GM23248 (cell line): Measurements from ENCODE around the gene AICDA. TPM values are rescaled to one million over a fixed set of nuclear protein-coding genes. Genes with fewer than 3 reads are reported as not detected.
A peak's percentile ranks its signal among the peaks of the same experiment; 100 is the strongest.
"Not testable (repeated sequence)": the region's sequence is repeated elsewhere in the genome, so short reads cannot be mapped to it uniquely, and the experiment has no call there.

Experiments used
- DNase-seq: peaks from one replicate; pipeline ENCODE4 v3.0.0-alpha.2; 2015
- H2AFZ ChIP-seq: fragments of 200-600 bp; sonication (generic); 2 replicates; pipeline ENCODE4 v1.6.1; 2016; ENCODE audit warnings: antibody characterized with exemption
- H3F3A ChIP-seq: fragments of 200-600 bp; sonication (generic); 2 replicates; pipeline ENCODE4 v1.6.1; 2016; ENCODE audit warnings: mild to moderate bottlenecking, antibody characterized with exemption, mixed run types; ENCODE audit not compliant: insufficient read depth
- H3K27ac ChIP-seq: fragments of 200-600 bp; sonication (generic); 2 replicates; pipeline ENCODE4 v1.5.1; 2016; ENCODE audit warnings: mild to moderate bottlenecking
- H3K27me3 ChIP-seq: fragments of 200-600 bp; sonication (generic); replicated peaks from 2 replicates; pipeline ENCODE4 v1.6.1; 2016; ENCODE audit warnings: mild to moderate bottlenecking; ENCODE audit not compliant: insufficient read depth
- H3K36me3 ChIP-seq: fragments of 200-600 bp; sonication (generic); 2 replicates; pipeline ENCODE4 v1.6.1; 2016; ENCODE audit warnings: low read depth, mild to moderate bottlenecking
- H3K4me1 ChIP-seq: fragments of 200-600 bp; sonication (generic); 2 replicates; pipeline ENCODE4 v1.6.1; 2016; ENCODE audit warnings: mild to moderate bottlenecking; ENCODE audit not compliant: insufficient read depth
- H3K4me2 ChIP-seq: fragments of 200-600 bp; sonication (generic); one replicate; pipeline ENCODE4 v1.6.1; 2016; ENCODE audit warnings: mild to moderate bottlenecking; ENCODE audit not compliant: unreplicated experiment
- H3K4me3 ChIP-seq: fragments of 200-600 bp; sonication (generic); 2 replicates; pipeline ENCODE4 v1.5.1; 2016; ENCODE audit warnings: mild to moderate bottlenecking
- H3K79me2 ChIP-seq: fragments of 200-600 bp; sonication (generic); 2 replicates; pipeline ENCODE4 v1.6.1; 2016; ENCODE audit warnings: mild to moderate bottlenecking; ENCODE audit not compliant: insufficient read depth
- H3K9ac ChIP-seq: fragments of 200-600 bp; sonication (generic); 2 replicates; pipeline ENCODE4 v1.6.1; 2016; ENCODE audit warnings: mild to moderate bottlenecking
- H3K9me2 ChIP-seq: fragments of 200-600 bp; sonication (generic); 2 replicates; pipeline ENCODE4 v1.6.1; 2016; ENCODE audit warnings: mixed run types, mild to moderate bottlenecking, moderate library complexity; ENCODE audit not compliant: insufficient read depth
- H3K9me3 ChIP-seq: fragments of 200-600 bp; sonication (generic); one replicate; pipeline ENCODE4 v1.6.1; 2017; ENCODE audit warnings: low read depth
- H4K20me1 ChIP-seq: fragments of 200-600 bp; sonication (generic); 2 replicates; pipeline ENCODE4 v1.6.0; 2016; ENCODE audit not compliant: insufficient read depth
- EZH2 ChIP-seq: fragments of 200-600 bp; sonication (generic); IDR thresholded peaks from 2 replicates; pipeline ENCODE4 v1.6.1; 2018; ENCODE audit warnings: antibody characterized with exemption, mild to moderate bottlenecking; ENCODE audit not compliant: insufficient read depth, poor library complexity, severe bottlenecking
- EZH2phosphoT487 ChIP-seq: fragments of 200-600 bp; sonication (generic); IDR thresholded peaks from 2 replicates; pipeline ENCODE4 v1.6.1; 2018; ENCODE audit warnings: antibody characterized with exemption, moderate library complexity, mild to moderate bottlenecking, low read depth; ENCODE audit not compliant: insufficient read depth
- WGBS, 2 experiments: methylation state at CpG; one replicate each; pipeline ENCODE4 v1.1.6; 2015 to 2017; ENCODE audit warnings: low lambda C conversion rate in 2 of 2, low coverage in 1 of 2; ENCODE audit errors: missing lambda C conversion rate in 2 of 2; 5-methylcytosine and 5-hydroxymethylcytosine counted together
- in situ Hi-C: fragments of 300-500 bp; cut with MboI; formaldehyde crosslinking; loops from 2 replicates; pipeline ENCODE4 v1.15.0; 2020
- polyA plus RNA-seq: library from polyadenylated mRNA; unstranded; fragments of >200 nt; fragmentation: Nextera tagmentation; extraction: Ambion mirVana; gene quantifications from 2 replicates; pipeline ENCODE4 v1.2.1, GENCODE V29; 2016
- total RNA-seq: library from RNA; depleted of rRNA; stranded (reverse); fragments of >200 nt; shearing (Covaris generic); gene quantifications from 2 replicates; pipeline ENCODE4 v1.2.3, GENCODE V29; 2014

Gene AICDA
- total and polyA plus RNA-seq, 2 experiments from 2014 or later = not detected

DNA sequence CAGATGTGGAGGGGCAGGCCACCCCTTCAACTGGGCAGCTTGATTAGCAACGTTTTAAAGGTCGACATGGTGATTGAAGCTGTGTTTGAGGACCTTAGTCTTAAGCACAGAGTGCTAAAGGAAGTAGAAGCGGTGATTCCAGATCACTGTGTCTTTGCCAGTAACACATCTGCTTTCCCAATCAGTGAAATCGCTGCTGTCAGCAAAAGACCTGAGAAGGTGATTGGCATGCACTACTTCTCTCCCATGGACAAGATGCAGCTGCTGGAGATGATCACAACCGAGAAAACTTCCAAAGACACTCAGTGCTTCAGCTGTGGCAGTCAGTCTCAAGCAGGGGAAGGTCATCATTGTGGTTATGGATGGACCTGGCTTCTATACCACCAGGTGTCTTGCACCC is 23.9 kb upstream of the AICDA start:
- in situ Hi-C loops = no loop called here
- Histone ChIP-seq H4K20me1 (no peaks in the 10 kb centered on the region), H3K79me2 (no peaks in the 10 kb centered on the region), H3K27ac (no peak overlapping the region), H3K4me1 (no peaks in the 10 kb centered on the region), H3K36me3 (no peaks in the 10 kb centered on the region), H3K9me2 (no peaks in the 10 kb centered on the region), H3K27me3 (no peaks in the 10 kb centered on the region), H3K4me2 (no peak overlapping the region), H3K9ac (no peak overlapping the region), H3F3A (no peaks in the 10 kb centered on the region), H3K9me3 (no peaks in the 10 kb centered on the region), H3K4me3 (no peak overlapping the region), H2AFZ (no peak overlapping the region)
- 35 to 41% methylated on average over 5 of the region's 5 CpGs for WGBS, 2 experiments
- TF ChIP-seq EZH2phosphoT487 = no peak
- no peak for TF ChIP-seq EZH2
- no peak for DNase-seq

DNA sequence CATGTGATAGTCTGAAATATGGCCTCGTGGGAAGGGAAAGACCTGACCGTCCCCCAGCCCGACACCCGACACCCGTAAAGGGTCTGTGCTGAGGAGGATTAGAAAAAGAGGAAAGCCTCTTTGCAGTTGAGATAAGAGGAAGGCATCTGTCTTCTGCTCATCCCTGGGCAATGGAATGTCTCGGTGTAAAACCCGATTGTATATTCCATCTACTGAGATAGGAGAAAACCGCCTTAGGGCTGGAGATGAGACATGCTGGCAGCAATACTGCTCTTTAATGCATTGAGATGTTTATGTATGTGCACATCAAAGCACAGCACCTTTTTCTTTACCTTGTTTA is 23.3 kb upstream of the AICDA start:
- H3K4me2 ChIP-seq, H3K36me3 ChIP-seq, H3K4me1 ChIP-seq, H3K27ac ChIP-seq, H3K9ac ChIP-seq, H3F3A ChIP-seq, H3K27me3 ChIP-seq, H3K9me2 ChIP-seq, H3K79me2 ChIP-seq, H4K20me1 ChIP-seq, DNase-seq, H3K9me3 ChIP-seq, H3K4me3 ChIP-seq, in situ Hi-C loops, H2AFZ ChIP-seq: not testable (repeated sequence)
- 56% methylated on average over 8 of the region's 8 CpGs for WGBS, 2 experiments

DNA sequence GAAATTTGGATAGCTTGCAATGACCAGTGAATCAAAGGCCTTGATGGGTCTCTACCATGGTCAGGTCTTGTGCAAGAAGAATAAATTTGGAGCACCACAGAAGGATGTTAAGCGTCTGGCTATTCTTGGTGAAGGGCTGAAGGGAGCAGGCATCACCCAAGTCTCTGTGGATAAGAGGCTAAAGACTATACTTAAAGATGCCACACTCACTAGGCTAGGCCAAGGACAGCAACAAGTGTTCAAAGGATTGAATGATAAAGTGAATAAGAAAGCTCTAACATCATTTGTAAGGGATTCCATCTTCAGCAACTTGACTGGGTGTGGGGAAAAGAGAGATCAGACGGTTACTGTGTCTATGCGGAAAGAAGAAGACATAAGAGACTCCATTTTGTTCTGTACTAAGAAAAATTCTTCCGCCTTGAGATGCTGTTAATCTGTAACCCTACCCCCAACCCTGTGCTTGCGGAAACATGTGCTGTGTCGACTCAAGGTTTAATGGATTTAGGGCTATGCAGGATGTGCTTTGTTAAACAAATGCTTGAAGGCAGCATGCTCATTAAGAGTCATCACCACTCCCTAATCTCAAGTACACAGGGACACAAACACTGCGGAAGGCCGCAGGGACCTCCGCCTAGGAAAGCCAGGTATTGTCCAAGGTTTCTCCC is 22.8 kb upstream of the AICDA start:
- H3K79me2 ChIP-seq, H3K9me2 ChIP-seq, H3K4me3 ChIP-seq, H2AFZ ChIP-seq, H3K36me3 ChIP-seq, DNase-seq, H3K27me3 ChIP-seq, H3K27ac ChIP-seq, H3K9ac ChIP-seq, H3K9me3 ChIP-seq, in situ Hi-C loops, H3K4me1 ChIP-seq, H3K4me2 ChIP-seq, H3F3A ChIP-seq, H4K20me1 ChIP-seq: not testable (repeated sequence)
- WGBS, 2 experiments = 66 to 68% methylated on average over 7 to 9 of the region's 9 CpGs

DNA sequence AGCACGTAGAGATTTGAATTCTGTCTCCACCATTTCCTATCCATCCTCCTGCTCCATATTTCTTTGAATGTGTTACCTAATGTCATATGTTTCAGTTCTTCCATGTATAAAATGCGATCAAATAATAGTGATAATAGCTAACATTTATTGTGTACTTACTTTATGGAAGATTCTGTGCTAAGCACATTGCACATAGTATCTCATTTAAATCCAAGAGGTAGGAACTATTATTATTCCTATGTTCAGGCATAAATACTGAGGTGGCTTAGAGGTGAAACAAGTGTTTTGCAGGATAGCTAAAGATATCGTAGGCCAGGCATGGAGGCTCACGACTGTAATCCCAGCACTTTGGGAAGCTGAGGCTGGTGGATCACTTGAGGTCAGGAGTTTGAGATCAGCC is 17.5 kb upstream of the AICDA start:
- H3F3A ChIP-seq = peaks cover 22% of the 10 kb centered on the region
- H3K4me3 ChIP-seq = no peak overlapping the region
- H3K4me2 ChIP-seq = peak overlapping the region; percentile 71
- TF ChIP-seq EZH2phosphoT487 (no peak), EZH2 (no peak)
- in situ Hi-C loops = no loop called here
- H3K36me3 ChIP-seq = no peaks in the 10 kb centered on the region
- H3K9me2 ChIP-seq = no peaks in the 10 kb centered on the region
- H3K79me2 ChIP-seq = no peaks in the 10 kb centered on the region
- H3K4me1 ChIP-seq = peaks cover 23% of the 10 kb centered on the region
- H4K20me1 ChIP-seq = no peaks in the 10 kb centered on the region
- 81 to 90% methylated on average over 4 of the region's 4 CpGs for WGBS, 2 experiments
- H3K27ac ChIP-seq = peak overlapping the region; percentile 66; the same call in 1 of the 2 replicates
- no peaks in the 10 kb centered on the region for H3K27me3 ChIP-seq
- DNase-seq = no peak
- H3K9me3 ChIP-seq = no peaks in the 10 kb centered on the region
- no peak overlapping the region for H2AFZ ChIP-seq
- H3K9ac ChIP-seq = no peak overlapping the region

DNA sequence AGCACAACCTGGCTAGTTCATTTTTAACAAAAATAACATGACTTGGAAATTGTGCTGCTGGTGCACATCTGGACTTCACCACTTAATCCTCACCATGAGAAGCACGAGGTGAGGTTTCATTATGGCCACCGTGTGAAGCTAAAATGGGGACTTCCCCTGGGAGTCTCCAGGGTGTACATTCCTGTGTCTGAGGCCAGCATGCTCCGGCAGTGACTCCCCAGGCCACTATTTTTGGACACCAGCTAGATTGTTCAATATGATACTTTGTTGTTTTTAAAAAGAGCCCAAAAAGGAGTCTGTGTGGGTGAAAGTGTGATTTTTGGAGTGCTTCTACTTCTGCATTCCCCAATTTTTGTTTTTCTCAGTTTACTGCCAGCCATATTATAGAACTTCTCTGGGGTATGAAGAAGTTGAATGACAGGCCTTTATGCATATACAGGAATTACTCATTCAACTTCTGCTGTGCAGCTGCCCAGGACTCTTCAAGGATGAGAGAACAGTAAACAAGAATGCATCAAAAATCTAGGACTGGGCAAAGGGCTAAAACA is 16.9 kb upstream of the AICDA start:
- Histone ChIP-seq H3K9ac (peak overlapping the region; percentile 28; the same call in 1 of the 2 replicates), H3K4me2 (peak overlapping the region; percentile 71), H2AFZ (peak overlapping the region; percentile 38), H3K27me3 (no peaks in the 10 kb centered on the region), H3K27ac (peak overlapping the region; percentile 66), H3K79me2 (no peaks in the 10 kb centered on the region), H3K4me3 (peak overlapping the region; percentile 35; the same call in 1 of the 2 replicates), H3K4me1 (peaks cover 23% of the 10 kb centered on the region), H3K36me3 (no peaks in the 10 kb centered on the region), H3K9me2 (no peaks in the 10 kb centered on the region), H3K9me3 (no peaks in the 10 kb centered on the region), H4K20me1 (no peaks in the 10 kb centered on the region), H3F3A (peaks cover 22% of the 10 kb centered on the region)
- WGBS, 2 experiments = 0% methylated on average over 3 of the region's 3 CpGs
- in situ Hi-C loops = no loop called here
- TF ChIP-seq EZH2phosphoT487 (no peak), EZH2 (no peak)
- peak; percentile 72 for DNase-seq
